OCI-LY7 (cell line): Measurements from ENCODE around the gene RPL7L1.
"Not testable (repeated sequence)": the region's sequence is repeated elsewhere in the genome, so short reads cannot be mapped to it uniquely, and the experiment has no call there.

Experiments
- EZH2phosphoT487 ChIP-seq: fragments of 200-600 bp; sonication (generic); IDR thresholded peaks from 2 replicates; pipeline ENCODE4 v1.6.1; 2018; ENCODE audit warnings: low read depth, borderline replicate concordance, mild to moderate bottlenecking, mixed run types, antibody characterized with exemption, low read length, moderate library complexity, mixed read lengths
- TF ChIP-seq, protein P1 (sequence below): fragments of 200-600 bp; sonication (generic); conservative IDR thresholded peaks from 2 replicates; pipeline ENCODE4 v1.5.1; 2014; ENCODE audit warnings: mild to moderate bottlenecking, antibody characterized with exemption, low read length, moderate library complexity, mixed read lengths

DNA sequence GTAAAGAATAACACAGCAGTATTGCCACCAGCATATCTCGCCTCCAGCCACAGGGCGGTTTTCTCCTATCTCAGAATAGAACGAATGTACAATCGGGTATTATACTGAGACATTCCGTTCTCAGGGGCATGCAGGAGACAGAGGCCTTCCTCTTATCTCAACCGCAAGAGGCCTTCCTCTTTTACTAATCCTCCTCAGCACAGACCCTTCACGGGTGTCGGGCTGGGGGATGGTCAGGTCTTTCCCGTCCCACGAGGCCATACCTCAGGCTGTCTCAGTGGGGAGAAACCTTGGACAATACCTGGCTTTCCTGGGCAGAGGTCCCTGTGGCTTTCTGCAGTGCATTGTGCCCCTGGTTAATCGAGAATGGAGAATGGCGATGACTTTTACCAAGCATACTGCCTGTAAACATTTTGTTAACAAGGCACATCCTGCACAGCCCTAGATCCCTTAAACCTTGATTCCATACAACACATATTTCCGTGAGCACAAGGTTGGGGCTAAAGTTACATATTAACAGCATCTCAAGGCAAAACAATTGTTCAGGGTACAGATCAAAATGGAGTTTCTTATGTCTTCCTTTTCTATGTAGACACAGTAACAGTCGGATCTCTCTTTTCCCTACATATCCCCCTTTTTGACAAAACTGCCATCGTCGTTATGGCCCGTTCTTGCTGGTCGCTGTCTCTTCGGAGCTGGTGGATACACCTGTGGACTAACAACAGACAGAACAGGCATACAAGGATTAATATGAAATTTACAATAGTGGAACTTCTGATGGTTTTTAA, 14.8 kb downstream of the RPL7L1 start:
- TF ChIP-seq, protein P1, sequence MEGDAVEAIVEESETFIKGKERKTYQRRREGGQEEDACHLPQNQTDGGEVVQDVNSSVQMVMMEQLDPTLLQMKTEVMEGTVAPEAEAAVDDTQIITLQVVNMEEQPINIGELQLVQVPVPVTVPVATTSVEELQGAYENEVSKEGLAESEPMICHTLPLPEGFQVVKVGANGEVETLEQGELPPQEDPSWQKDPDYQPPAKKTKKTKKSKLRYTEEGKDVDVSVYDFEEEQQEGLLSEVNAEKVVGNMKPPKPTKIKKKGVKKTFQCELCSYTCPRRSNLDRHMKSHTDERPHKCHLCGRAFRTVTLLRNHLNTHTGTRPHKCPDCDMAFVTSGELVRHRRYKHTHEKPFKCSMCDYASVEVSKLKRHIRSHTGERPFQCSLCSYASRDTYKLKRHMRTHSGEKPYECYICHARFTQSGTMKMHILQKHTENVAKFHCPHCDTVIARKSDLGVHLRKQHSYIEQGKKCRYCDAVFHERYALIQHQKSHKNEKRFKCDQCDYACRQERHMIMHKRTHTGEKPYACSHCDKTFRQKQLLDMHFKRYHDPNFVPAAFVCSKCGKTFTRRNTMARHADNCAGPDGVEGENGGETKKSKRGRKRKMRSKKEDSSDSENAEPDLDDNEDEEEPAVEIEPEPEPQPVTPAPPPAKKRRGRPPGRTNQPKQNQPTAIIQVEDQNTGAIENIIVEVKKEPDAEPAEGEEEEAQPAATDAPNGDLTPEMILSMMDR = not testable (repeated sequence)
- TF ChIP-seq EZH2phosphoT487 = not testable (repeated sequence)
